Left ventricle myocardium inferior (tissue), 1 donor: ENCODE data around the gene DICER1. TPM values are rescaled to one million over a fixed set of nuclear protein-coding genes. Genes with fewer than 3 reads are reported as not detected.

Source experiments
- DNase-seq: peaks from one replicate; pipeline ENCODE4 v3.0.0-alpha.2; 2020
- H3K27ac ChIP-seq: fragments of 200-600 bp; replicated peaks from 2 replicates; pipeline ENCODE4 v1.8.0; 2021
- H3K27me3 ChIP-seq: fragments of 200-600 bp; 2 replicates; pipeline ENCODE4 v1.8.0; 2021; ENCODE audit warnings: low read depth
- H3K36me3 ChIP-seq: fragments of 200-600 bp; 2 replicates; pipeline ENCODE4 v1.8.0; 2021
- H3K4me1 ChIP-seq: fragments of 200-600 bp; 2 replicates; pipeline ENCODE4 v1.8.0; 2021
- H3K4me3 ChIP-seq: fragments of 200-600 bp; 2 replicates; pipeline ENCODE4 v1.8.0; 2021; ENCODE audit warnings: mild to moderate bottlenecking, moderate library complexity
- H3K9me3 ChIP-seq: fragments of 200-600 bp; replicated peaks from 2 replicates; pipeline ENCODE4 v1.8.0; 2021
- CTCF ChIP-seq: fragments of 200-600 bp; IDR thresholded peaks from 2 replicates; pipeline ENCODE4 v1.8.0; 2021; ENCODE audit warnings: antibody characterized with exemption, mild to moderate bottlenecking, borderline replicate concordance
- intact Hi-C: fragments of 100-400 bp; cut with micrococcal nuclease; formaldehyde crosslinking; loops from one replicate; pipeline ENCODE4 v1.11.0; 2022
- total RNA-seq: library from RNA; stranded (reverse); fragmentation: NEBNext Ultra II Directional; extraction: Animal tissue kit (Norgen Biotek cat#: 25700); gene quantifications from one replicate; pipeline ENCODE4 v1.2.1, GENCODE V29; 2021
- donor health status: DM: no; HTN: yes; CAD: no; lungs with severe emphysema.

The DICER1 gene
- total RNA-seq, 1 donor from 2014 or later: 22.1 TPM

- Histone ChIP-seq H3K4me1 (peaks cover 27% of the 10 kb centered on the region), H3K36me3 (peaks cover 90% of the 10 kb centered on the region), H3K27me3 (no peaks in the 10 kb centered on the region), H3K4me3 (no peak overlapping the region), H3K9me3 (no peaks in the 10 kb centered on the region), H3K27ac (no peak overlapping the region)
- no peak for DNase-seq
- intact Hi-C loops: no loop called here
- no peak for TF ChIP-seq CTCF
Observed at GRCh38 chr14:95104911-95105310, 52.4 kb downstream of the DICER1 start.

- H3K4me3 ChIP-seq: no peak overlapping the region
- H3K27ac ChIP-seq: no peak overlapping the region
- DNase-seq: no peak
- intact Hi-C loops: no loop called here
- TF ChIP-seq CTCF: no peak
- no peaks in the 10 kb centered on the region for H3K9me3 ChIP-seq
- no peaks in the 10 kb centered on the region for H3K27me3 ChIP-seq
- H3K36me3 ChIP-seq: peaks cover 68% of the 10 kb centered on the region
- H3K4me1 ChIP-seq: peaks cover 40% of the 10 kb centered on the region
Observed at GRCh38 chr14:95102680-95103044, 54.7 kb downstream of the DICER1 start.

- DNase-seq: no peak
- Histone ChIP-seq H3K27ac (no peak overlapping the region), H3K4me1 (peaks cover 42% of the 10 kb centered on the region), H3K36me3 (peaks cover 61% of the 10 kb centered on the region), H3K9me3 (no peaks in the 10 kb centered on the region), H3K4me3 (no peak overlapping the region), H3K27me3 (no peaks in the 10 kb centered on the region)
- intact Hi-C loops: no loop called here
- TF ChIP-seq CTCF: no peak
Observed at GRCh38 chr14:95101736-95102679, 55.3 kb downstream of the DICER1 start.

GRCh38 chr14:95098984-95099599 lies 58.2 kb downstream of the DICER1 start:
- Histone ChIP-seq H3K4me3 (no peak overlapping the region), H3K27ac (no peak overlapping the region), H3K9me3 (no peaks in the 10 kb centered on the region), H3K4me1 (peaks cover 49% of the 10 kb centered on the region), H3K27me3 (no peaks in the 10 kb centered on the region), H3K36me3 (peaks cover 42% of the 10 kb centered on the region)
- TF ChIP-seq CTCF: peak; percentile 84
- peak; percentile 54 for DNase-seq
- intact Hi-C loops: no loop called here

- no peak overlapping the region for H3K4me3 ChIP-seq
- no peak for DNase-seq
- peaks cover 57% of the 10 kb centered on the region for H3K4me1 ChIP-seq
- TF ChIP-seq CTCF: no peak
- peak overlapping the region; percentile 39 for H3K27ac ChIP-seq
- H3K27me3 ChIP-seq: no peaks in the 10 kb centered on the region
- intact Hi-C loops: no loop called here
- H3K9me3 ChIP-seq: no peaks in the 10 kb centered on the region
- peaks cover 42% of the 10 kb centered on the region for H3K36me3 ChIP-seq
Observed at GRCh38 chr14:95097385-95097784, 59.9 kb downstream of the DICER1 start.
